ENCODE measurements around the gene LAMA1. TPM values are rescaled to one million over a fixed set of nuclear protein-coding genes. Genes with fewer than 3 reads are reported as not detected.

LAMA1 gene
- total RNA-seq, 1 donor from 2014 or later, result 0.65 TPM

DNA sequence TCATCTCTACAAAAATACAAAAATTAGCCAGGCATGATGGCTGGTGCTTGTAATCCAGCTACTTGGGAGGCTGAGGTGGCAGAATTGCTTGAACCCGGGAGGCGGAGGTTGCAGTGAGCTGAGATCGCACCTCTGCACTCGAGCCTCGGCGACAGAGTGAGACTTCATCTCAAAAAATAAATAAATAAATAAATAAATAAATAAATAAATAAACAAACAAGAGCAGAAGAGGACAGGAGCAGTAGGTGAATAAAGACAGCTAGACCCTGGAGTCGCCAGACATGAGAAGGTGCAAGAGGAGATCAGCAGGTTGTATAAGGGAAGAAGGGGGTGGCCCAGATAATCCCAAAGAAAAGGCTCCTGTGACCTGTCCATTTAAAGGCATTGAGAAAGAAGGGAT is 12.3 kb downstream of the LAMA1 start:
- H3K4me3 ChIP-seq, result no peak overlapping the region
- no peak for TF ChIP-seq CTCF (IDR thresholded peaks at IDR 0.05)
- H3K36me3 ChIP-seq, result no peaks in the 10 kb centered on the region
- H3K27me3 ChIP-seq (ENCODE audit: low read depth), result no peaks in the 10 kb centered on the region
- H3K9me3 ChIP-seq, result no peaks in the 10 kb centered on the region
- no peak overlapping the region for H3K27ac ChIP-seq
- DNase-seq, result no peak
- no peaks in the 10 kb centered on the region for H3K4me1 ChIP-seq
- no peak for ATAC-seq
- intact Hi-C loops (cut with DNase I), result no loop called here

DNA sequence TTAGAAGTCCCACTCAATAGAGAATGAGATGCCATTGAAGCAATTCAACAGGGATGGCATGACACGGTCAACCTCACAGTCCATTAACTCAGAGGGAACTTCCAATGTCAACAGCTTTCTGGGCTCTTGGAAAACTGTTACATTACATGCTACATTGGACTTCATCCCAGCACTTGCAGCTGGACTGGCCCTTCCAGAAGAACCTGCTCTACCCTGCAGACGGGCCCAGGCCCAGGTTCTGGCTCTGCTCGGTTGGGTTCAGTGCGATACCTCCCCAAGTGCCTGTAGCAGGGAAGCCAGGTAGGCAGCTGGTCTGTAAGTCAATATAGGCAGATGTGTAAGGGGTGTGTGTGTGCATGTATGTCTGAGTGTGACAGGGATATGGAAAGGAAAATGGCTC is 12.9 kb downstream of the LAMA1 start:
- Histone ChIP-seq H3K36me3 (no peaks in the 10 kb centered on the region), H3K4me3 (no peak overlapping the region), H3K9me3 (no peaks in the 10 kb centered on the region), H3K27ac (no peak overlapping the region), H3K27me3 (ENCODE audit: low read depth) (no peaks in the 10 kb centered on the region), H3K4me1 (no peaks in the 10 kb centered on the region)
- DNase-seq, result no peak
- no peak for ATAC-seq
- intact Hi-C loops (cut with DNase I), result no loop called here
- no peak for TF ChIP-seq CTCF (IDR thresholded peaks at IDR 0.05)

DNA sequence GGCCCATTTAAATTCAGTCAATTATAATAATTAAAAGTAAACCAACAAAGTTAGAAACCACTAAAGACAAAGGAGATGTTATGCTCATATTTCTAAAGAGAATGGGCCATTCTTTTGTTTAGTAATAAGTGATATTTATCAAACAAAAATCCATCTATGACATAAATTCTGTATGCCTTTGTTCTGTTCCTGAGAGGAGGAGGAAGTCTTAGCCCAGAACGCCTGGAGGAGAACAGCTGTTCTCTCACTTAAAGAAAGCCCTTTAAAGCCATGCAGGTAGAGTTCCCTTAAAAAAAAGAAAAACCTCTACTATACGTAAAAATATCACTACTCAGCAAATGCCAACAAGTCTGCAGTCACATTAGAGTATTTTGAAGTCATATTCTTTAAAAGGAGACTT is 15.5 kb downstream of the LAMA1 start:
- DNase-seq (no peak), ATAC-seq (no peak)
- Histone ChIP-seq H3K4me1 (no peaks in the 10 kb centered on the region), H3K27ac (no peak overlapping the region), H3K4me3 (no peak overlapping the region), H3K36me3 (no peaks in the 10 kb centered on the region), H3K27me3 (ENCODE audit: low read depth) (no peaks in the 10 kb centered on the region), H3K9me3 (no peaks in the 10 kb centered on the region)
- intact Hi-C loops (cut with DNase I), result no loop called here
- no peak for TF ChIP-seq CTCF (IDR thresholded peaks at IDR 0.05)

DNA sequence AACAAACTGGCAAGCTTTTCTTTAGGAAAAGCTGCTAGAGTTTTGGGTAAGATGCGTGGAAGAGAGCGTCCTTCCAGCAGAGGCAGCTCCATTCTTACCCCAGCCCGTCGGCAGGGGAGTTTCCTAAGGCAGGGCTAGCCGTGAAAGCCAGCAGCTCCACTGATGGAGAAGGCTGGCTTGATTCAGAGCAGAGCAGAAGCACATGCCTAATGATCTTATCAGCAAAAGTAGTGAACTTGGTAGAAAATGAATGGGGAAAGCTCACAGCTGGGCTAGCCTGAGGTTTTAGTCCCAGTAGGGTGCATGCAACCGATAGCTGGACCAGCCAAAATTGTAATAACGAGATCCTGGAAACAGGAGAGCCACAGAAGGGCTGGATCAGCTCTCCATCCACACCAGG is 20.8 kb downstream of the LAMA1 start:
- intact Hi-C loops (cut with DNase I), result no loop called here
- no peak overlapping the region for H3K27ac ChIP-seq
- TF ChIP-seq CTCF (IDR thresholded peaks at IDR 0.05), result no peak

GRCh38 chr18:7094427-7094826 is 23.2 kb downstream of the LAMA1 start:
- DNase-seq (no peak), ATAC-seq (no peak)
- Histone ChIP-seq H3K27me3 (ENCODE audit: low read depth) (no peaks in the 10 kb centered on the region), H3K9me3 (no peaks in the 10 kb centered on the region), H3K36me3 (no peaks in the 10 kb centered on the region), H3K4me3 (no peak overlapping the region), H3K27ac (no peak overlapping the region), H3K4me1 (no peaks in the 10 kb centered on the region)
- intact Hi-C loops (cut with DNase I), result no loop called here
- no peak for TF ChIP-seq CTCF (IDR thresholded peaks at IDR 0.05)

More for the DNA sequence above, 20.8 kb downstream of the LAMA1 start:
- DNase-seq (no peak), ATAC-seq (no peak)
- Histone ChIP-seq H3K9me3 (no peaks in the 10 kb centered on the region), H3K36me3 (no peaks in the 10 kb centered on the region), H3K4me3 (no peak overlapping the region), H3K4me1 (no peaks in the 10 kb centered on the region), H3K27me3 (ENCODE audit: low read depth) (no peaks in the 10 kb centered on the region)

DNA sequence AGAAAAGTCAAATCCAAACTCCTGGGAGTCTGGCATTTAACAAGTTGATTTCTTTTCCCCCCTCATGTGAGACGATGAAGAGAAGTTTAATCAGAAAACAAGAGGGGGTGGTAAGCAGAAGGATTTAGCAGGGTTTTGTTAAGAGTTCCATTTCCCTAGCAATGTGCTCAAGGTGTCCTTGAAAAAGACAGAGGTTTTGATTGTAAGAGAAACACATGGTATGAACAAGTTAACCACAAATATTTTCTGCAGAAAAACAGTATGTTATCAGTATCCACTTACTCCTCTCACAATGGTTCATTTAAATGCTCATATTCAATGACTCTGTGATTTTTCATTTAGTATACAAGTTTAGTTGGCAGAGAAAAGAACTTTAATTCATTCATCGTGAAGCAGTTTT is 26.8 kb downstream of the LAMA1 start:
- Histone ChIP-seq H3K27me3 (ENCODE audit: low read depth) (no peaks in the 10 kb centered on the region), H3K9me3 (no peaks in the 10 kb centered on the region), H3K36me3 (no peaks in the 10 kb centered on the region), H3K4me3 (no peak overlapping the region), H3K4me1 (no peaks in the 10 kb centered on the region), H3K27ac (no peak overlapping the region)
- no peak for TF ChIP-seq CTCF (IDR thresholded peaks at IDR 0.05)
- intact Hi-C loops (cut with DNase I), result no loop called here
- no peak for ATAC-seq
- no peak for DNase-seq
